ENCODE results near the gene GLYATL3. TPM values are rescaled to one million over a fixed set of nuclear protein-coding genes. Genes with fewer than 3 reads are reported as not detected.

The GLYATL3 gene
- total RNA-seq, 4 donors from 2014 or later: not detected

- ATAC-seq (no peak), DNase-seq (no peak)
- H3K27ac ChIP-seq: no peak overlapping the region
- H3K27me3 ChIP-seq: no peaks in the 10 kb centered on the region
- intact Hi-C loops (cut with DNase I; ENCODE audit: low total_unique reads): no loop called here
- H3K9me3 ChIP-seq: no peaks in the 10 kb centered on the region
- in situ Hi-C loops (cut with MboI; ENCODE audit: low sequenced_read_pairs in 4 of 4): loop anchor here in 2 of 4 donors (10.0 to 25.0 kb wide), 2 partner anchors 302 to 319 kb away; no protein-coding TSS in a partner anchor
- no peaks in the 10 kb centered on the region for H3K4me1 ChIP-seq
- H3K36me3 ChIP-seq: no peaks in the 10 kb centered on the region
- no peak overlapping the region for H3K4me3 ChIP-seq
- no peak for TF ChIP-seq POLR2A (IDR thresholded peaks at IDR 0.05)
Measured at GRCh38 chr6:49535795-49536194, 36.1 kb downstream of the GLYATL3 start.

GRCh38 chr6:49539102-49539501 is 39.4 kb downstream of the GLYATL3 start:
- Histone ChIP-seq H3K27me3 (no peaks in the 10 kb centered on the region), H3K4me3 (no peak overlapping the region), H3K9me3 (no peaks in the 10 kb centered on the region), H3K27ac (no peak overlapping the region), H3K4me1 (no peaks in the 10 kb centered on the region), H3K36me3 (no peaks in the 10 kb centered on the region)
- in situ Hi-C loops (cut with MboI; ENCODE audit: low sequenced_read_pairs in 4 of 4) (loop anchor here in 2 of 4 donors (10.0 to 25.0 kb wide), 2 partner anchors 298 to 316 kb away; no protein-coding TSS in a partner anchor), intact Hi-C loops (cut with DNase I; ENCODE audit: low total_unique reads) (no loop called here)
- no peak for ATAC-seq
- TF ChIP-seq CTCF (IDR thresholded peaks at IDR 0.05 in 4 of 5, conservative IDR thresholded peaks at IDR 0.05 in 1 of 5) (no peak), POLR2A (IDR thresholded peaks at IDR 0.05) (no peak)
- DNase-seq: no peak

GRCh38 chr6:49540614-49541013 is 40.9 kb downstream of the GLYATL3 start:
- in situ Hi-C loops (cut with MboI; ENCODE audit: low sequenced_read_pairs in 4 of 4) (loop anchor here in 1 of 4 donors (25.0 kb wide), 1 partner anchor 297 kb away; no protein-coding TSS in a partner anchor), intact Hi-C loops (cut with DNase I; ENCODE audit: low total_unique reads) (no loop called here)
- Histone ChIP-seq H3K27me3 (no peaks in the 10 kb centered on the region), H3K9me3 (no peaks in the 10 kb centered on the region), H3K4me1 (no peaks in the 10 kb centered on the region), H3K27ac (no peak overlapping the region), H3K4me3 (no peak overlapping the region), H3K36me3 (no peaks in the 10 kb centered on the region)
- no peak for TF ChIP-seq CTCF (IDR thresholded peaks at IDR 0.05 in 4 of 5, conservative IDR thresholded peaks at IDR 0.05 in 1 of 5)
- TF ChIP-seq POLR2A (IDR thresholded peaks at IDR 0.05): no peak
- ATAC-seq (no peak), DNase-seq (no peak)

- Histone ChIP-seq H3K4me1 (no peaks in the 10 kb centered on the region), H3K4me3 (no peak overlapping the region), H3K36me3 (no peaks in the 10 kb centered on the region), H3K27me3 (no peaks in the 10 kb centered on the region), H3K27ac (no peak overlapping the region), H3K9me3 (no peaks in the 10 kb centered on the region)
- no peak for ATAC-seq
- TF ChIP-seq CTCF (IDR thresholded peaks at IDR 0.05 in 4 of 5, conservative IDR thresholded peaks at IDR 0.05 in 1 of 5): no peak
- no peak for TF ChIP-seq POLR2A (IDR thresholded peaks at IDR 0.05)
- in situ Hi-C loops (cut with MboI; ENCODE audit: low sequenced_read_pairs in 4 of 4) (loop anchor here in 1 of 4 donors (25.0 kb wide), 1 partner anchor 296 kb away; no protein-coding TSS in a partner anchor), intact Hi-C loops (cut with DNase I; ENCODE audit: low total_unique reads) (no loop called here)
- no peak for DNase-seq
Measured at GRCh38 chr6:49541210-49541724, 41.5 kb downstream of the GLYATL3 start.

- H3K4me1 ChIP-seq: no peaks in the 10 kb centered on the region
- TF ChIP-seq CTCF (IDR thresholded peaks at IDR 0.05 in 4 of 5, conservative IDR thresholded peaks at IDR 0.05 in 1 of 5): no peak
- no peak for TF ChIP-seq POLR2A (IDR thresholded peaks at IDR 0.05)
- DNase-seq (no peak), ATAC-seq (no peak)
- in situ Hi-C loops (cut with MboI; ENCODE audit: low sequenced_read_pairs in 4 of 4): loop anchor here in 1 of 4 donors (25.0 kb wide), 1 partner anchor 295 kb away; no protein-coding TSS in a partner anchor
- H3K36me3 ChIP-seq: no peaks in the 10 kb centered on the region
- no peak overlapping the region for H3K4me3 ChIP-seq
- H3K9me3 ChIP-seq: no peaks in the 10 kb centered on the region
- H3K27ac ChIP-seq: no peak overlapping the region
- H3K27me3 ChIP-seq: no peaks in the 10 kb centered on the region
- intact Hi-C loops (cut with DNase I; ENCODE audit: low total_unique reads): no loop called here
Measured at GRCh38 chr6:49541936-49542335, 42.2 kb downstream of the GLYATL3 start.
